Measurements from ENCODE around the gene CCDC3. TPM values are rescaled to one million over a fixed set of nuclear protein-coding genes. Genes with fewer than 3 reads are reported as not detected.

Gene CCDC3
- total and polyA plus RNA-seq, 2 of the 4 experiments (the other 2 are of a cell fraction) = 0.29 to 0.36 TPM

GRCh38 chr10:12902851-12903358 lies 98.6 kb downstream of the CCDC3 start:
- peaks cover 2% of the 10 kb centered on the region; the same call in 1 of the 2 replicates for H3K27me3 ChIP-seq (ENCODE audit: control insufficient read depth, insufficient read depth, low read length)
- no peak overlapping the region for H2BK120ac ChIP-seq (ENCODE audit: low read depth, low read length)
- H4K20me1 ChIP-seq (ENCODE audit: insufficient read depth, low read length) = no peaks in the 10 kb centered on the region
- no peaks in the 10 kb centered on the region for H3K36me3 ChIP-seq (ENCODE audit: control insufficient read depth, insufficient read depth, low read length)
- no peak overlapping the region for H3K23ac ChIP-seq (ENCODE audit: low read depth, low read length)
- H3K9ac ChIP-seq (ENCODE audit: low read depth, low read length) = no peak overlapping the region
- in situ Hi-C loops (cut with MboI; ENCODE audit: low sequenced_read_pairs) = loop anchor here (10.0 kb wide), 1 partner anchor 638 kb away; no protein-coding TSS in a partner anchor
- no peak overlapping the region for H2BK15ac ChIP-seq (ENCODE audit: low read depth, low read length)
- no TSS peak for BruUV-seq (replicated peaks)
- H3K14ac ChIP-seq (replicated peaks; ENCODE audit: low read depth, low read length) = no peak overlapping the region
- H3K9me3 ChIP-seq (ENCODE audit: control insufficient read depth, insufficient read depth, low read length) = no peaks in the 10 kb centered on the region
- intact Hi-C loops (cut with micrococcal nuclease) = loop anchor here (1.0 to 5.0 kb wide), 6 partner anchors 121 to 691 kb away; no protein-coding TSS in a partner anchor
- TF ChIP-seq BHLHE40 (IDR thresholded peaks at IDR 0.05; ENCODE audit: low read depth, low read length) (no peak), FOS (IDR thresholded peaks at IDR 0.05; ENCODE audit: low read depth, low read length) (no peak), MXI1 (IDR thresholded peaks at IDR 0.05; ENCODE audit: borderline replicate concordance, low read depth, low read length) (no peak), MAZ (IDR thresholded peaks at IDR 0.05; ENCODE audit: borderline replicate concordance, low read depth, low read length) (no peak), NFE2L2 (IDR thresholded peaks at IDR 0.05; ENCODE audit: low read depth, low read length) (no peak), SMC3 (IDR thresholded peaks at IDR 0.05; ENCODE audit: low read depth, low read length) (no peak), CEBPB (IDR thresholded peaks at IDR 0.05; ENCODE audit: low read depth, low read length) (no peak), RCOR1 (IDR thresholded peaks at IDR 0.05; ENCODE audit: insufficient replicate concordance, low read length) (no peak), USF2 (IDR thresholded peaks at IDR 0.05; ENCODE audit: low read depth, low read length) (no peak), MAFK (IDR thresholded peaks at IDR 0.05; ENCODE audit: low read depth, low read length) (no peak), RFX5 (IDR thresholded peaks at IDR 0.05; ENCODE audit: low read depth, low read length) (no peak), RAD21 (IDR thresholded peaks at IDR 0.05; ENCODE audit: low read length) (no peak)
- TF ChIP-seq, protein P1, sequence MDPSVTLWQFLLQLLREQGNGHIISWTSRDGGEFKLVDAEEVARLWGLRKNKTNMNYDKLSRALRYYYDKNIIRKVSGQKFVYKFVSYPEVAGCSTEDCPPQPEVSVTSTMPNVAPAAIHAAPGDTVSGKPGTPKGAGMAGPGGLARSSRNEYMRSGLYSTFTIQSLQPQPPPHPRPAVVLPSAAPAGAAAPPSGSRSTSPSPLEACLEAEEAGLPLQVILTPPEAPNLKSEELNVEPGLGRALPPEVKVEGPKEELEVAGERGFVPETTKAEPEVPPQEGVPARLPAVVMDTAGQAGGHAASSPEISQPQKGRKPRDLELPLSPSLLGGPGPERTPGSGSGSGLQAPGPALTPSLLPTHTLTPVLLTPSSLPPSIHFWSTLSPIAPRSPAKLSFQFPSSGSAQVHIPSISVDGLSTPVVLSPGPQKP (IDR thresholded peaks at IDR 0.05; ENCODE audit: borderline replicate concordance, low read depth, low read length) = no peak
- H3K27ac ChIP-seq (ENCODE audit: insufficient read depth, low read length) = no peak overlapping the region
- H3K4me1 ChIP-seq (ENCODE audit: control insufficient read depth, insufficient read depth, low read length) = no peaks in the 10 kb centered on the region
- DNase-seq (no peak), ATAC-seq (ENCODE audit: low read depth) (no peak)
- H4K5ac ChIP-seq (ENCODE audit: low read depth, low read length) = no peak overlapping the region
- no peak overlapping the region for H2AFZ ChIP-seq (replicated peaks; ENCODE audit: low read length, poor library complexity)
- no peak overlapping the region for H3K4ac ChIP-seq (ENCODE audit: low read depth, low read length)
- no peak overlapping the region for H4K8ac ChIP-seq (ENCODE audit: low read depth in 2 of 2, low read length in 2 of 2)
- H4K91ac ChIP-seq (ENCODE audit: insufficient read depth, low read depth, low read length) = no peak overlapping the region
- H2AK5ac ChIP-seq (ENCODE audit: low read depth, low read length) = no peak overlapping the region
- H2BK20ac ChIP-seq (ENCODE audit: low read depth, low read length) = no peak overlapping the region
- WGBS, 2 experiments (ENCODE audit: extremely low coverage in 2 of 2, insufficient read length in 1 of 2) = no CpG with 5 or more reads among the region's 7 CpGs
- no peaks in the 10 kb centered on the region for H3K9me1 ChIP-seq (ENCODE audit: insufficient read depth, low read length)
- no peak overlapping the region; the same call in 1 of the 2 replicates for H3K18ac ChIP-seq (ENCODE audit: low read depth, low read length)
- no peak overlapping the region for H2BK5ac ChIP-seq (ENCODE audit: low read depth, low read length, poor library complexity, severe bottlenecking)
- no peak overlapping the region for H3K4me2 ChIP-seq (ENCODE audit: low read depth, low read length)
- CTCF ChIA-PET = interaction anchor here (0.6 to 1.9 kb wide), 3 partner anchors 120 to 375 kb away, joined by 4 to 5 read pairs (median 5); no protein-coding TSS in a partner anchor
- H3K4me3 ChIP-seq (ENCODE audit: insufficient read depth, low read depth, low read length) = no peak overlapping the region
- POLR2A ChIA-PET (ENCODE audit: unreplicated experiment) = no interaction called here
- no peak overlapping the region for H3K56ac ChIP-seq (ENCODE audit: extremely low read depth, insufficient read depth, low read length)
- dilution Hi-C loops (cut with HindIII; ENCODE audit: low sequenced_read_pairs, unreplicated experiment) = no loop called here
- H3K79me1 ChIP-seq (ENCODE audit: low read depth in 1 of 2, low read length in 2 of 2) = no peaks in the 10 kb centered on the region
- no peak overlapping the region for H2AK9ac ChIP-seq (replicated peaks; ENCODE audit: low read depth, low read length, poor library complexity)
